ENCODE data around the gene BRD4. TPM values are rescaled to one million over a fixed set of nuclear protein-coding genes. Genes with fewer than 3 reads are reported as not detected.

The BRD4 gene
- total and polyA plus RNA-seq, 2 experiments from 2014 or later: 63.8 to 115 TPM

- H3K9me2 ChIP-seq (ENCODE audit: insufficient read depth): no peaks in the 10 kb centered on the region
- peaks cover 6% of the 10 kb centered on the region for H3K4me1 ChIP-seq (ENCODE audit: insufficient read depth)
- TF ChIP-seq EZH2 (IDR thresholded peaks at IDR 0.05; ENCODE audit: low read depth, unreplicated experiment): no peak
- TF ChIP-seq NANOG (IDR thresholded peaks at IDR 0.05; ENCODE audit: borderline replicate concordance): no peak
- TF ChIP-seq STAT1 (IDR thresholded peaks at IDR 0.05; ENCODE audit: unreplicated experiment): no peak
- TF ChIP-seq EZH2phosphoT487 (IDR thresholded peaks at IDR 0.05; ENCODE audit: unreplicated experiment): no peak
- no peak for TF ChIP-seq CTCF (conservative IDR thresholded peaks at IDR 0.05; ENCODE audit: low read depth in 2 of 2)
- no peak for TF ChIP-seq CREB1 (CRISPR knock-in tag; IDR thresholded peaks at IDR 0.05; ENCODE audit: low read depth)
- TF ChIP-seq, protein P1, sequence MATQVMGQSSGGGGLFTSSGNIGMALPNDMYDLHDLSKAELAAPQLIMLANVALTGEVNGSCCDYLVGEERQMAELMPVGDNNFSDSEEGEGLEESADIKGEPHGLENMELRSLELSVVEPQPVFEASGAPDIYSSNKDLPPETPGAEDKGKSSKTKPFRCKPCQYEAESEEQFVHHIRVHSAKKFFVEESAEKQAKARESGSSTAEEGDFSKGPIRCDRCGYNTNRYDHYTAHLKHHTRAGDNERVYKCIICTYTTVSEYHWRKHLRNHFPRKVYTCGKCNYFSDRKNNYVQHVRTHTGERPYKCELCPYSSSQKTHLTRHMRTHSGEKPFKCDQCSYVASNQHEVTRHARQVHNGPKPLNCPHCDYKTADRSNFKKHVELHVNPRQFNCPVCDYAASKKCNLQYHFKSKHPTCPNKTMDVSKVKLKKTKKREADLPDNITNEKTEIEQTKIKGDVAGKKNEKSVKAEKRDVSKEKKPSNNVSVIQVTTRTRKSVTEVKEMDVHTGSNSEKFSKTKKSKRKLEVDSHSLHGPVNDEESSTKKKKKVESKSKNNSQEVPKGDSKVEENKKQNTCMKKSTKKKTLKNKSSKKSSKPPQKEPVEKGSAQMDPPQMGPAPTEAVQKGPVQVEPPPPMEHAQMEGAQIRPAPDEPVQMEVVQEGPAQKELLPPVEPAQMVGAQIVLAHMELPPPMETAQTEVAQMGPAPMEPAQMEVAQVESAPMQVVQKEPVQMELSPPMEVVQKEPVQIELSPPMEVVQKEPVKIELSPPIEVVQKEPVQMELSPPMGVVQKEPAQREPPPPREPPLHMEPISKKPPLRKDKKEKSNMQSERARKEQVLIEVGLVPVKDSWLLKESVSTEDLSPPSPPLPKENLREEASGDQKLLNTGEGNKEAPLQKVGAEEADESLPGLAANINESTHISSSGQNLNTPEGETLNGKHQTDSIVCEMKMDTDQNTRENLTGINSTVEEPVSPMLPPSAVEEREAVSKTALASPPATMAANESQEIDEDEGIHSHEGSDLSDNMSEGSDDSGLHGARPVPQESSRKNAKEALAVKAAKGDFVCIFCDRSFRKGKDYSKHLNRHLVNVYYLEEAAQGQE (IDR thresholded peaks at IDR 0.05; ENCODE audit: unreplicated experiment): no peak
- no peak for TF ChIP-seq POLR2AphosphoS5 (IDR thresholded peaks at IDR 0.05; ENCODE audit: low read depth)
- no peak for TF ChIP-seq JUNB (IDR thresholded peaks at IDR 0.05; ENCODE audit: unreplicated experiment)
- TF ChIP-seq ETS1 (IDR thresholded peaks at IDR 0.05): no peak
- TF ChIP-seq, protein P2, sequence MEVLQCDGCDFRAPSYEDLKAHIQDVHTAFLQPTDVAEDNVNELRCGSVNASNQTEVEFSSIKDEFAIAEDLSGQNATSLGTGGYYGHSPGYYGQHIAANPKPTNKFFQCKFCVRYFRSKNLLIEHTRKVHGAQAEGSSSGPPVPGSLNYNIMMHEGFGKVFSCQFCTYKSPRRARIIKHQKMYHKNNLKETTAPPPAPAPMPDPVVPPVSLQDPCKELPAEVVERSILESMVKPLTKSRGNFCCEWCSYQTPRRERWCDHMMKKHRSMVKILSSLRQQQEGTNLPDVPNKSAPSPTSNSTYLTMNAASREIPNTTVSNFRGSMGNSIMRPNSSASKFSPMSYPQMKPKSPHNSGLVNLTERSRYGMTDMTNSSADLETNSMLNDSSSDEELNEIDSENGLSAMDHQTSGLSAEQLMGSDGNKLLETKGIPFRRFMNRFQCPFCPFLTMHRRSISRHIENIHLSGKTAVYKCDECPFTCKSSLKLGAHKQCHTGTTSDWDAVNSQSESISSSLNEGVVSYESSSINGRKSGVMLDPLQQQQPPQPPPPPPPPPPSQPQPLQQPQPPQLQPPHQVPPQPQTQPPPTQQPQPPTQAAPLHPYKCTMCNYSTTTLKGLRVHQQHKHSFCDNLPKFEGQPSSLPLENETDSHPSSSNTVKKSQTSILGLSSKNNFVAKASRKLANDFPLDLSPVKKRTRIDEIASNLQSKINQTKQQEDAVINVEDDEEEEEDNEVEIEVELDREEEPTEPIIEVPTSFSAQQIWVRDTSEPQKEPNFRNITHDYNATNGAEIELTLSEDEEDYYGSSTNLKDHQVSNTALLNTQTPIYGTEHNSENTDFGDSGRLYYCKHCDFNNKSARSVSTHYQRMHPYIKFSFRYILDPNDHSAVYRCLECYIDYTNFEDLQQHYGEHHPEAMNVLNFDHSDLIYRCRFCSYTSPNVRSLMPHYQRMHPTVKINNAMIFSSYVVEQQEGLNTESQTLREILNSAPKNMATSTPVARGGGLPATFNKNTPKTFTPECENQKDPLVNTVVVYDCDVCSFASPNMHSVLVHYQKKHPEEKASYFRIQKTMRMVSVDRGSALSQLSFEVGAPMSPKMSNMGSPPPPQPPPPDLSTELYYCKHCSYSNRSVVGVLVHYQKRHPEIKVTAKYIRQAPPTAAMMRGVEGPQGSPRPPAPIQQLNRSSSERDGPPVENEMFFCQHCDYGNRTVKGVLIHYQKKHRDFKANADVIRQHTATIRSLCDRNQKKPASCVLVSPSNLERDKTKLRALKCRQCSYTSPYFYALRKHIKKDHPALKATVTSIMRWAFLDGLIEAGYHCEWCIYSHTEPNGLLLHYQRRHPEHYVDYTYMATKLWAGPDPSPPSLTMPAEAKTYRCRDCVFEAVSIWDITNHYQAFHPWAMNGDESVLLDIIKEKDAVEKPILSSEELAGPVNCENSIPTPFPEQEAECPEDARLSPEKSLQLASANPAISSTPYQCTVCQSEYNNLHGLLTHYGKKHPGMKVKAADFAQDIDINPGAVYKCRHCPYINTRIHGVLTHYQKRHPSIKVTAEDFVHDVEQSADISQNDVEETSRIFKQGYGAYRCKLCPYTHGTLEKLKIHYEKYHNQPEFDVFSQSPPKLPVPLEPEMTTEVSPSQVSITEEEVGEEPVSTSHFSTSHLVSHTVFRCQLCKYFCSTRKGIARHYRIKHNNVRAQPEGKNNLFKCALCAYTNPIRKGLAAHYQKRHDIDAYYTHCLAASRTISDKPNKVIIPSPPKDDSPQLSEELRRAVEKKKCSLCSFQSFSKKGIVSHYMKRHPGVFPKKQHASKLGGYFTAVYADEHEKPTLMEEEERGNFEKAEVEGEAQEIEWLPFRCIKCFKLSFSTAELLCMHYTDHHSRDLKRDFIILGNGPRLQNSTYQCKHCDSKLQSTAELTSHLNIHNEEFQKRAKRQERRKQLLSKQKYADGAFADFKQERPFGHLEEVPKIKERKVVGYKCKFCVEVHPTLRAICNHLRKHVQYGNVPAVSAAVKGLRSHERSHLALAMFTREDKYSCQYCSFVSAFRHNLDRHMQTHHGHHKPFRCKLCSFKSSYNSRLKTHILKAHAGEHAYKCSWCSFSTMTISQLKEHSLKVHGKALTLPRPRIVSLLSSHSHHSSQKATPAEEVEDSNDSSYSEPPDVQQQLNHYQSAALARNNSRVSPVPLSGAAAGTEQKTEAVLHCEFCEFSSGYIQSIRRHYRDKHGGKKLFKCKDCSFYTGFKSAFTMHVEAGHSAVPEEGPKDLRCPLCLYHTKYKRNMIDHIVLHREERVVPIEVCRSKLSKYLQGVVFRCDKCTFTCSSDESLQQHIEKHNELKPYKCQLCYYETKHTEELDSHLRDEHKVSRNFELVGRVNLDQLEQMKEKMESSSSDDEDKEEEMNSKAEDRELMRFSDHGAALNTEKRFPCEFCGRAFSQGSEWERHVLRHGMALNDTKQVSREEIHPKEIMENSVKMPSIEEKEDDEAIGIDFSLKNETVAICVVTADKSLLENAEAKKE (CRISPR knock-in tag; IDR thresholded peaks at IDR 0.05): no peak
- TF ChIP-seq ZNF114 (CRISPR knock-in tag; IDR thresholded peaks at IDR 0.05): no peak
- TF ChIP-seq ZNF331 (CRISPR knock-in tag; IDR thresholded peaks at IDR 0.05; ENCODE audit: low read depth): no peak
- DNase-seq (ENCODE audit: low spot score) (no peak), ATAC-seq (no peak)
- no peaks in the 10 kb centered on the region for H3K27me3 ChIP-seq (ENCODE audit: insufficient read depth)
- peaks cover 21% of the 10 kb centered on the region for H3K79me2 ChIP-seq (replicated peaks; ENCODE audit: insufficient read depth)
- Mint-ChIP-seq H3K9me3 (0 out of 3 replicates have a peak, but pooled peaks cover 3% of the 10 kb centered on the region), H3K4me1 (peaks cover 19% of the 10 kb centered on the region), H3K36me3 (ENCODE audit: low read depth) (peaks cover 60% of the 10 kb centered on the region), H3K27ac (no peak overlapping the region), H3K27me3 (ENCODE audit: insufficient read depth, low read depth, poor library complexity) (peaks cover 25% of the 10 kb centered on the region), H3K4me3 (no peak overlapping the region)
- H4K20me1 ChIP-seq (replicated peaks; ENCODE audit: insufficient read depth): peaks cover 41% of the 10 kb centered on the region
- H2AFZ ChIP-seq: no peak overlapping the region
- H3K36me3 ChIP-seq (ENCODE audit: insufficient read depth): peaks cover 8% of the 10 kb centered on the region; the same call in 1 of the 2 replicates
- peaks cover 10% of the 10 kb centered on the region for H3F3A ChIP-seq (replicated peaks; ENCODE audit: low read depth)
- no peak overlapping the region for H3K4me2 ChIP-seq
- no peak overlapping the region for H3K27ac ChIP-seq (ENCODE audit: low read depth)
- no peak overlapping the region for H3K4me3 ChIP-seq
Measured at GRCh38 chr19:15248106-15248505, 84.2 kb downstream of the BRD4 start.
